Erythroblast (primary cell): ENCODE data around the gene HRAS.

Source experiments
- GATA1 ChIP-seq: IDR thresholded peaks from 2 replicates; pipeline ENCODE4 v1.6.1; 2011; ENCODE audit warnings: low read depth, mild to moderate bottlenecking, control low read depth, low read length, moderate library complexity
- POLR2A ChIP-seq: IDR thresholded peaks from 2 replicates; pipeline ENCODE4 v1.6.1; 2011; ENCODE audit warnings: mild to moderate bottlenecking, low read length

DNA sequence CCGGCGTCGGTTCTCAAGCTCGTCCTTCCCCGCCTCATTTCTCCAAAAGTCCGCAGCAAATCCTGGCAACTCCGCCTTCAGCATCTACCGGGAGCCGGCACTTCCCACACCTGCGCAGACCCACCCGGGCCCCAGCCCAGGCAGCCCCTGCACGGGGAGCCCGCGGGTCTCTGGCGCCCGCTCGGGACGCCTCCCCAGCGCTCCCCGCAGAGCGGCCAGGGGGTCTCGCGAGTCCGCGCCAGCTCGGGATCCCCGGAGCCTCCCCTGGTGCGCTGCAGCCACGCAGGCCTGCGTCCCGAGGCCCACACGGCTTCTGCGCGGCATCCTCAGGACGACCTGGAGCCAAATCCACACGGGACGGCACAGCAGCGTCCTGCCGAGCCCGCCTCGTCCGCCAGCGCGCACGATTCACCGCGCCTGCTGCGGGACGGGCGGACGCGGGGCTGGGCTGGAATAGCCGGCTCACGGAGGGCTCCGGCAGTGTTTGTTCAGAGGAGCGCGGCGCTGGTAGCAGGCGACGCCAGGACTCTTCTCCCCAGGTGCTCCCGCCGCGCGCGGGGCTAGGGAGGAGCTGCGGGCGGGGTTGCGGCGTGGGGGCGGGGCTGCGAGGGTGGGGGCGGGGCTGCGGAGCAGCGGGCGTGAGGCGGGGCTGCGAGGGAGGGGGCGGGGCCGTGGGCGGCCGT is 40.1 kb upstream of the HRAS start:
- TF ChIP-seq POLR2A (no peak), GATA1 (no peak)
